ENCODE results near the gene SLC1A4. TPM values are rescaled to one million over a fixed set of nuclear protein-coding genes. Genes with fewer than 3 reads are reported as not detected.
"Not testable (repeated sequence)": the region's sequence is repeated elsewhere in the genome, so short reads cannot be mapped to it uniquely, and the experiment has no call there.

The SLC1A4 gene
- total RNA-seq, 1 experiment from 2014 or later, result 9.1 TPM

- CTCF ChIA-PET, result no interaction called here
- no peaks in the 10 kb centered on the region for H3K36me3 ChIP-seq (ENCODE audit: low read depth, low read length)
Observed at GRCh38 chr2:65019675-65020195, 30.5 kb downstream of the SLC1A4 start.

GRCh38 chr2:65020251-65020650, 31.1 kb downstream of the SLC1A4 start:
- ATAC-seq; H3F3A ChIP-seq (ENCODE audit: low read length, unreplicated experiment); H4K20me1 ChIP-seq (ENCODE audit: low read length); POLR2A ChIA-PET (ENCODE audit: unreplicated experiment); H3K27ac ChIP-seq (ENCODE audit: low read length); DNase-seq; H3K4me3 ChIP-seq (ENCODE audit: low read length); H2AFZ ChIP-seq (ENCODE audit: low read length); H3K36me3 ChIP-seq (ENCODE audit: low read depth, low read length); H3K4me1 ChIP-seq (ENCODE audit: insufficient read depth, low read length); H3K79me2 ChIP-seq (ENCODE audit: low read length); H3K9me3 ChIP-seq (ENCODE audit: low read length); H3K27me3 ChIP-seq (ENCODE audit: low read length); H3K9me2 ChIP-seq (replicated peaks; ENCODE audit: low read length); H3K9ac ChIP-seq (ENCODE audit: low read length); CTCF ChIA-PET; BruUV-seq (replicated peaks); intact Hi-C loops (cut with micrococcal nuclease); H3K4me2 ChIP-seq (ENCODE audit: low read length): not testable (repeated sequence)

More at GRCh38 chr2:65019675-65020195, 30.5 kb downstream of the SLC1A4 start:
- no peaks in the 10 kb centered on the region for H4K20me1 ChIP-seq (ENCODE audit: low read length)
- no peaks in the 10 kb centered on the region for H3K4me1 ChIP-seq (ENCODE audit: insufficient read depth, low read length)
- H3F3A ChIP-seq (ENCODE audit: low read length, unreplicated experiment), result no peaks in the 10 kb centered on the region
- no peak for ATAC-seq
- H3K4me2 ChIP-seq (ENCODE audit: low read length), result no peak overlapping the region
- no peak for TF ChIP-seq CTCF (conservative IDR thresholded peaks at IDR 0.05; ENCODE audit: low read depth, low read length)
- TF ChIP-seq EZH2 (IDR thresholded peaks at IDR 0.05; ENCODE audit: low read length, unreplicated experiment), result no peak
- no peak for TF ChIP-seq EZH2phosphoT487 (IDR thresholded peaks at IDR 0.05; ENCODE audit: borderline replicate concordance, low read length)
- H3K9ac ChIP-seq (ENCODE audit: low read length), result no peak overlapping the region
- H3K27ac ChIP-seq (ENCODE audit: low read length), result no peak overlapping the region
- no peak overlapping the region for H2AFZ ChIP-seq (ENCODE audit: low read length)
- no peaks in the 10 kb centered on the region for H3K79me2 ChIP-seq (ENCODE audit: low read length)
- no TSS peak for BruUV-seq (replicated peaks)
- H3K27me3 ChIP-seq (ENCODE audit: low read length), result no peaks in the 10 kb centered on the region
- intact Hi-C loops (cut with micrococcal nuclease), result no loop called here
- no peaks in the 10 kb centered on the region for H3K9me3 ChIP-seq (ENCODE audit: low read length)
- no peaks in the 10 kb centered on the region for H3K9me2 ChIP-seq (replicated peaks; ENCODE audit: low read length)
- H3K4me3 ChIP-seq (ENCODE audit: low read length), result no peak overlapping the region
- DNase-seq, result no peak
- POLR2A ChIA-PET (ENCODE audit: unreplicated experiment), result no interaction called here

DNA sequence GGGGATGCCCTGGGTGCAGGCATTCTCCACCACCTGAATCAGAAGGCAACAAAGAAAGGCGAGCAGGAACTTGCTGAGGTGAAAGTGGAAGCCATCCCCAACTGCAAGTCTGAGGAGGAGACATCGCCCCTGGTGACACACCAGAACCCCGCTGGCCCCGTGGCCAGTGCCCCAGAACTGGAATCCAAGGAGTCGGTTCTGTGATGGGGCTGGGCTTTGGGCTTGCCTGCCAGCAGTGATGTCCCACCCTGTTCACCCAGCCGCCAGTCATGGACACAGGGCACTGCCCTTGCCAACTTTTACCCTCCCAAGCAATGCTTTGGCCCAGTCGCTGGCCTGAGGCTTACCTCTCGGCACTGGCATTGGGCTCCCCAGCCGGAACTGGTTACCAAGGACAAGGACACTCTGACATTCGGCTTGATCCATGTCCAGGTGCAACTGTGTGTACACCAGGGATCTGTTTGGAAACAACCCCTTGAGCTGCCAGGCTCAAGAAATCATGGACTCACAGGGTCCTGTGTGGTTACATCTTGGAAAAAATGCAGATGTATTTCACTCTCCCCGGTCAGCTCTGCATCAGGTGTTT, 31.8 kb downstream of the SLC1A4 start:
- Histone ChIP-seq H3K9me2 (replicated peaks; ENCODE audit: low read length) (no peaks in the 10 kb centered on the region), H3K36me3 (ENCODE audit: low read depth, low read length) (no peaks in the 10 kb centered on the region), H4K20me1 (ENCODE audit: low read length) (no peaks in the 10 kb centered on the region), H3K4me1 (ENCODE audit: insufficient read depth, low read length) (no peaks in the 10 kb centered on the region), H3K27me3 (ENCODE audit: low read length) (no peaks in the 10 kb centered on the region), H3F3A (ENCODE audit: low read length, unreplicated experiment) (no peaks in the 10 kb centered on the region), H3K4me3 (ENCODE audit: low read length) (no peak overlapping the region), H3K9ac (ENCODE audit: low read length) (no peak overlapping the region), H2AFZ (ENCODE audit: low read length) (no peak overlapping the region), H3K27ac (ENCODE audit: low read length) (no peak overlapping the region), H3K4me2 (ENCODE audit: low read length) (no peak overlapping the region), H3K9me3 (ENCODE audit: low read length) (no peaks in the 10 kb centered on the region), H3K79me2 (ENCODE audit: low read length) (no peaks in the 10 kb centered on the region)
- POLR2A ChIA-PET (ENCODE audit: unreplicated experiment), result no interaction called here
- DNase-seq (no peak), ATAC-seq (no peak)
- intact Hi-C loops (cut with micrococcal nuclease), result no loop called here
- no TSS peak for BruUV-seq (replicated peaks)
- TF ChIP-seq CTCF (conservative IDR thresholded peaks at IDR 0.05; ENCODE audit: low read depth, low read length) (no peak), EZH2 (IDR thresholded peaks at IDR 0.05; ENCODE audit: low read length, unreplicated experiment) (no peak), EZH2phosphoT487 (IDR thresholded peaks at IDR 0.05; ENCODE audit: borderline replicate concordance, low read length) (no peak)
- CTCF ChIA-PET, result no interaction called here
